ENCODE measurements around the gene REELD1. TPM values are rescaled to one million over a fixed set of nuclear protein-coding genes. Genes with fewer than 3 reads are reported as not detected.

The REELD1 gene
- total and polyA plus RNA-seq, 2 donors (not counting 1 experiment from before 2014, with no cell fraction given): not detected

- DNase-seq (ENCODE audit: low read depth in 2 of 2): no peak
- TF ChIP-seq CTCF (conservative IDR thresholded peaks at IDR 0.05 in 1 of 2, IDR thresholded peaks at IDR 0.05 in 1 of 2; ENCODE audit: low read depth in 1 of 2, low read length in 2 of 2): no peak
- TF ChIP-seq EZH2 (IDR thresholded peaks at IDR 0.05; ENCODE audit: low read length, missing control alignments): no peak
- Histone ChIP-seq H3K27me3 (ENCODE audit: control insufficient read depth, insufficient read depth, low read length) (no peaks in the 10 kb centered on the region), H3K9me3 (ENCODE audit: control insufficient read depth, insufficient read depth, low read depth, low read length) (no peaks in the 10 kb centered on the region), H4K20me1 (ENCODE audit: control insufficient read depth, extremely low read depth, insufficient read depth, low read length) (no peaks in the 10 kb centered on the region), H2AFZ (ENCODE audit: low read length) (no peak overlapping the region), H3K4me3 (replicated peaks in 1 of 4; ENCODE audit: control extremely low read depth in 1 of 4, insufficient read depth in 1 of 4, low read depth in 3 of 4, low read length in 4 of 4) (no peak overlapping the region), H3K9ac (ENCODE audit: insufficient read depth, low read length) (no peak overlapping the region), H3K79me2 (ENCODE audit: control insufficient read depth, insufficient read depth, low read length) (no peaks in the 10 kb centered on the region), H3K4me1 (ENCODE audit: control insufficient read depth, extremely low read depth, insufficient read depth, low read length) (no peaks in the 10 kb centered on the region), H3K27ac (ENCODE audit: insufficient read depth, low read length) (no peak overlapping the region), H3K36me3 (ENCODE audit: control insufficient read depth, insufficient read depth, low read length) (no peaks in the 10 kb centered on the region), H3K4me2 (ENCODE audit: extremely low read depth, insufficient read depth, low read length) (no peak overlapping the region)
Observed at GRCh38 chr4:146267826-146268225, 53.5 kb downstream of the REELD1 start.

- no peak for TF ChIP-seq EZH2 (IDR thresholded peaks at IDR 0.05; ENCODE audit: low read length, missing control alignments)
- Histone ChIP-seq H3K4me2 (ENCODE audit: extremely low read depth, insufficient read depth, low read length) (no peak overlapping the region), H4K20me1 (ENCODE audit: control insufficient read depth, extremely low read depth, insufficient read depth, low read length) (no peaks in the 10 kb centered on the region), H3K9me3 (ENCODE audit: control insufficient read depth, insufficient read depth, low read depth, low read length) (no peaks in the 10 kb centered on the region), H2AFZ (ENCODE audit: low read length) (no peak overlapping the region), H3K36me3 (ENCODE audit: control insufficient read depth, insufficient read depth, low read length) (no peaks in the 10 kb centered on the region), H3K4me3 (replicated peaks in 1 of 4; ENCODE audit: control extremely low read depth in 1 of 4, insufficient read depth in 1 of 4, low read depth in 3 of 4, low read length in 4 of 4) (no peak overlapping the region), H3K4me1 (ENCODE audit: control insufficient read depth, extremely low read depth, insufficient read depth, low read length) (no peaks in the 10 kb centered on the region), H3K27me3 (ENCODE audit: control insufficient read depth, insufficient read depth, low read length) (no peaks in the 10 kb centered on the region), H3K27ac (ENCODE audit: insufficient read depth, low read length) (no peak overlapping the region), H3K9ac (ENCODE audit: insufficient read depth, low read length) (no peak overlapping the region), H3K79me2 (ENCODE audit: control insufficient read depth, insufficient read depth, low read length) (no peaks in the 10 kb centered on the region)
- no peak for DNase-seq (ENCODE audit: low read depth in 2 of 2)
Observed at GRCh38 chr4:146269228-146269653, 54.9 kb downstream of the REELD1 start.

DNA sequence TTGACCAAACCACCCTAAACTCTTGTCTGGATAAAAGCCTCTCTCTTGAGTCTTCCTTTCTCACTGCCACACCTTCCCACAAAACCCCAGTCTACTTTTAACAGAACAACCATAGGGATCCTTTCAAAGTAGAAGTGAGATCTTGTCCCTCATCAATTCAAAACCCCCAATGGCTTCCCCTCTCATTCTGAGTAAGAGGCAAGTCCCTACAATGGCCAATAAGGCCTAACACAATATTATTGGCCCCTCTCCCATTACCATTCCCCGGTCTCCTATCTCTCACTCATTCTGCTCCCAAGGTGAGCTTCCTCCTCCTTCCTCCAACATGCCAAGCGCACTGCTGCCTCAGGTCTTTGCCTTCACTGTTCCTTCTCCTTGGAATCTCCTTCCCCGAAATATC, 57.1 kb downstream of the REELD1 start:
- H2AFZ ChIP-seq (ENCODE audit: low read length): no peak overlapping the region
- H3K9me3 ChIP-seq (ENCODE audit: control insufficient read depth, insufficient read depth, low read depth, low read length): no peaks in the 10 kb centered on the region
- H3K27ac ChIP-seq (ENCODE audit: insufficient read depth, low read length): no peak overlapping the region
- no peak for DNase-seq (ENCODE audit: low read depth in 2 of 2)
- H3K27me3 ChIP-seq (ENCODE audit: control insufficient read depth, insufficient read depth, low read length): no peaks in the 10 kb centered on the region
- no peak overlapping the region for H3K4me2 ChIP-seq (ENCODE audit: extremely low read depth, insufficient read depth, low read length)
- no peaks in the 10 kb centered on the region for H4K20me1 ChIP-seq (ENCODE audit: control insufficient read depth, extremely low read depth, insufficient read depth, low read length)
- no peak overlapping the region for H3K9ac ChIP-seq (ENCODE audit: insufficient read depth, low read length)
- no peaks in the 10 kb centered on the region for H3K36me3 ChIP-seq (ENCODE audit: control insufficient read depth, insufficient read depth, low read length)
- no peak overlapping the region for H3K4me3 ChIP-seq (replicated peaks in 1 of 4; ENCODE audit: control extremely low read depth in 1 of 4, insufficient read depth in 1 of 4, low read depth in 3 of 4, low read length in 4 of 4)
- no peaks in the 10 kb centered on the region for H3K79me2 ChIP-seq (ENCODE audit: control insufficient read depth, insufficient read depth, low read length)
- no peaks in the 10 kb centered on the region for H3K4me1 ChIP-seq (ENCODE audit: control insufficient read depth, extremely low read depth, insufficient read depth, low read length)
- TF ChIP-seq CTCF (conservative IDR thresholded peaks at IDR 0.05 in 1 of 2, IDR thresholded peaks at IDR 0.05 in 1 of 2; ENCODE audit: low read depth in 1 of 2, low read length in 2 of 2) (no peak), EZH2 (IDR thresholded peaks at IDR 0.05; ENCODE audit: low read length, missing control alignments) (no peak)
